Endothelial cell (in vitro differentiated cells): ENCODE results near the gene LETM1. TPM values are rescaled to one million over a fixed set of nuclear protein-coding genes. Genes with fewer than 3 reads are reported as not detected.

Experiments
- DNase-seq: peaks from one replicate; pipeline ENCODE4 v3.0.0; 2021; ENCODE audit warnings: low spot score
- H3K27ac Mint-ChIP-seq: one replicate; pipeline ENCODE4 v1.8.0; 2021; ENCODE audit warnings: mixed read lengths, inconsistent platforms; ENCODE audit not compliant: unreplicated experiment
- H3K27me3 Mint-ChIP-seq: one replicate; pipeline ENCODE4 v1.8.0; 2021; ENCODE audit warnings: mild to moderate bottlenecking, moderate library complexity, mixed read lengths, inconsistent platforms; ENCODE audit not compliant: unreplicated experiment
- H3K36me3 Mint-ChIP-seq: one replicate; pipeline ENCODE4 v1.8.0; 2021; ENCODE audit warnings: mild to moderate bottlenecking, low read depth, mixed read lengths, inconsistent platforms; ENCODE audit not compliant: unreplicated experiment
- H3K4me1 Mint-ChIP-seq: one replicate; pipeline ENCODE4 v1.8.0; 2021; ENCODE audit warnings: mild to moderate bottlenecking, mixed read lengths, inconsistent platforms; ENCODE audit not compliant: unreplicated experiment
- H3K4me3 Mint-ChIP-seq: one replicate; pipeline ENCODE4 v1.8.0; 2021; ENCODE audit warnings: mild to moderate bottlenecking, mixed read lengths, inconsistent platforms; ENCODE audit not compliant: unreplicated experiment
- H3K9me3 Mint-ChIP-seq: one replicate; pipeline ENCODE4 v1.8.0; 2021; ENCODE audit warnings: mixed read lengths, inconsistent platforms; ENCODE audit not compliant: unreplicated experiment
- total RNA-seq: library from RNA; stranded (reverse); fragmentation: NEBNext Ultra II Directional; extraction: Animal tissue kit (Norgen Biotek cat#: 25700); gene quantifications from one replicate; pipeline ENCODE4 v1.2.1, GENCODE V29; 2021; ENCODE audit not compliant: unreplicated experiment
- TF ChIP-seq, protein P1 (sequence below): fragments of 200-600 bp; sonication (generic); IDR thresholded peaks from one replicate; pipeline ENCODE4 v1.5.0; 2021; ENCODE audit warnings: antibody characterized with exemption; ENCODE audit not compliant: unreplicated experiment

LETM1 gene
- total RNA-seq, 1 donor from 2014 or later = 37.1 TPM

DNA sequence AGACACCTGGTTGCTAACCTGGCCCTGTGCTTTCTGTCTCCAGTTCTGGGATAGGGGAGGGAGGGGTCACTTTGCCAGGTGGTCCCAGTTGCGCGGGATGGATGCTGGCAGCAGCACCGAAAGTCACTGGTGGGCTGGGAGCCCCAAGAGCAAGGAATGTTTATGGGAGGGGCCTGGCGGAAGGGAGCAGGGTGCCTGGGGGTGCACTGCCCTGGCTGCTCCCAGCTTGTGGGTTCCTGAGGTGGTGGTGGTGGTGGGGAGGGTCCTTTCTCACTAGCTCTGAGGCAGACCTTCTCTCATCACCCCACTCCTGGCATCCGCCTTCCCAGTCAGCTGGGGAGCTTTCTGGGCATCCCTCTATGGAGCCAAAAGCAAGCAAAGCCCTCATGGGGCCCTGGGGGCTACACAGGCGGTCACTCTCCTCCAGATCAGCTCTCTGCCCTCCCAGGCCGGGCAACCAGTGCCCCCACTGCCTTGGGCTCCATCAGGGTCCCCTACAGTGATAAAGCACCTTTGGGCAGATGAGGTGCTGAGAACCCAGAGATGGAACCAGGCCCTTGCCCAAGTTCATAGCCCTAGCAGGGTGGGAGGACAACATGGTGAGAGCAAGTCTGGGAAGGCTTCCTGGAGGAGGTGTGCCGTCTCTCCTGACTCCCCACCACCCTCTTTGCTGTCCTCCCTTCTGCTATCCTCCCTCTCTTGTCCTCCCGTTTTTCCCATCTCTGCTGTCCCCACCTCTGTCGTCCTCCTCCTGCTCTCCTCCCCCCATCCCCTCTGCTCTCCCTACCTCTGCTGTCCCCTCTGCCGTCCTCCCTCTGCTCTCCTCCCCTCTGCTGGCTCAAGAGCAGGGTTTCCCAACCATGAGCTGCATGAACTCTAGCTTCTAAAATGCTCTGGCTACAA, 46.9 kb downstream of the LETM1 start:
- Mint-ChIP-seq H3K27me3 (peaks cover 2% of the 10 kb centered on the region), H3K4me1 (no peaks in the 10 kb centered on the region), H3K36me3 (peaks cover 5% of the 10 kb centered on the region), H3K4me3 (no peak overlapping the region), H3K27ac (no peak overlapping the region), H3K9me3 (no peaks in the 10 kb centered on the region)
- DNase-seq = no peak
- TF ChIP-seq, protein P1, sequence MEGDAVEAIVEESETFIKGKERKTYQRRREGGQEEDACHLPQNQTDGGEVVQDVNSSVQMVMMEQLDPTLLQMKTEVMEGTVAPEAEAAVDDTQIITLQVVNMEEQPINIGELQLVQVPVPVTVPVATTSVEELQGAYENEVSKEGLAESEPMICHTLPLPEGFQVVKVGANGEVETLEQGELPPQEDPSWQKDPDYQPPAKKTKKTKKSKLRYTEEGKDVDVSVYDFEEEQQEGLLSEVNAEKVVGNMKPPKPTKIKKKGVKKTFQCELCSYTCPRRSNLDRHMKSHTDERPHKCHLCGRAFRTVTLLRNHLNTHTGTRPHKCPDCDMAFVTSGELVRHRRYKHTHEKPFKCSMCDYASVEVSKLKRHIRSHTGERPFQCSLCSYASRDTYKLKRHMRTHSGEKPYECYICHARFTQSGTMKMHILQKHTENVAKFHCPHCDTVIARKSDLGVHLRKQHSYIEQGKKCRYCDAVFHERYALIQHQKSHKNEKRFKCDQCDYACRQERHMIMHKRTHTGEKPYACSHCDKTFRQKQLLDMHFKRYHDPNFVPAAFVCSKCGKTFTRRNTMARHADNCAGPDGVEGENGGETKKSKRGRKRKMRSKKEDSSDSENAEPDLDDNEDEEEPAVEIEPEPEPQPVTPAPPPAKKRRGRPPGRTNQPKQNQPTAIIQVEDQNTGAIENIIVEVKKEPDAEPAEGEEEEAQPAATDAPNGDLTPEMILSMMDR = no peak

DNA sequence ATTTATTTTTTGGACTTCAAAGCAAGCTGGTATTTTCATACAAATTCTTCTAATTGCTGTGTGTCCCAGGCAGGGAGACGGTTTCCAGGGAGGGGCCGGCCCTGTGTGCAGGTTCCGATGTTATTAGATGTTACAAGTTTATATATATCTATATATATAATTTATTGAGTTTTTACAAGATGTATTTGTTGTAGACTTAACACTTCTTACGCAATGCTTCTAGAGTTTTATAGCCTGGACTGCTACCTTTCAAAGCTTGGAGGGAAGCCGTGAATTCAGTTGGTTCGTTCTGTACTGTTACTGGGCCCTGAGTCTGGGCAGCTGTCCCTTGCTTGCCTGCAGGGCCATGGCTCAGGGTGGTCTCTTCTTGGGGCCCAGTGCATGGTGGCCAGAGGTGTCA, 47.6 kb downstream of the LETM1 start:
- Mint-ChIP-seq H3K4me3 (no peak overlapping the region), H3K27me3 (peaks cover 2% of the 10 kb centered on the region), H3K36me3 (peaks cover 5% of the 10 kb centered on the region), H3K9me3 (no peaks in the 10 kb centered on the region), H3K27ac (no peak overlapping the region), H3K4me1 (no peaks in the 10 kb centered on the region)
- no peak for DNase-seq
- TF ChIP-seq, protein P1 = no peak

DNA sequence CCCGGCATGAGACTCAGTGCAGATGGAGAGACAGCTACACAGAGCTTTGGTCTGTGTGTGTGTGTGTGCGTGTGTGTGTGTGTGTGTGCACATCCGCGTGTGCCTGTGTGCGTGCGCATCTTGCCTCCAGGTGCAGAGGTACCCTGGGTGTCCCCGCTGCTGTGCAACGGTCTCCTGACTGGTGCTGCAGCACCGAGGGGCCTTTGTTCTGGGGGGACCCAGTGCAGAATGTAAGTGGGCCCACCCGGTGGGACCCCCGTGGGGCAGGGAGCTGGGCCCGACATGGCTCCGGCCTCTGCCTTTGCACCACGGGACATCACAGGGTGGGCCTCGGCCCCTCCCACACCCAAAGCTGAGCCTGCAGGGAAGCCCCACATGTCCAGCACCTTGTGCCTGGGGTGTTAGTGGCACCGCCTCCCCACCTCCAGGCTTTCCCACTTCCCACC, 48.6 kb downstream of the LETM1 start:
- TF ChIP-seq, protein P1 = no peak
- no peak for DNase-seq
- Mint-ChIP-seq H3K36me3 (peaks cover 1% of the 10 kb centered on the region), H3K27ac (no peak overlapping the region), H3K9me3 (no peaks in the 10 kb centered on the region), H3K27me3 (peaks cover 2% of the 10 kb centered on the region), H3K4me1 (no peaks in the 10 kb centered on the region), H3K4me3 (no peak overlapping the region)

DNA sequence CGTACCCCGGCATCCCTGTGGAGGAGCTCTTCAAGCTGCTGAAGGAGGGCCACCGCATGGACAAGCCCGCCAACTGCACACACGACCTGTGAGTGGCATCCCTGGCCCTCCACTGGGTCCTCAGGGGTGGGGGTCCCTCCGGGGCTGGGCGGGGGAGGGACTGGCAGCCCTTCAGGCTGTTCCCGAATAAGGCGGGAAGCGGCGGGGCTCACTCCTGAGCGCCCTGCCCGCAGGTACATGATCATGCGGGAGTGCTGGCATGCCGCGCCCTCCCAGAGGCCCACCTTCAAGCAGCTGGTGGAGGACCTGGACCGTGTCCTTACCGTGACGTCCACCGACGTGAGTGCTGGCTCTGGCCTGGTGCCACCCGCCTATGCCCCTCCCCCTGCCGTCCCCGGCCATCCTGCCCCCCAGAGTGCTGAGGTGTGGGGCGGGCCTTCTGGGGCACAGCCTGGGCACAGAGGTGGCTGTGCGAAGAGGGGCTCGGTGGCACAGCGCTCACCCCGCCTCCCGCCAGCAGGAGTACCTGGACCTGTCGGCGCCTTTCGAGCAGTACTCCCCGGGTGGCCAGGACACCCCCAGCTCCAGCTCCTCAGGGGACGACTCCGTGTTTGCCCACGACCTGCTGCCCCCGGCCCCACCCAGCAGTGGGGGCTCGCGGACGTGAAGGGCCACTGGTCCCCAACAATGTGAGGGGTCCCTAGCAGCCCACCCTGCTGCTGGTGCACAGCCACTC, 49.2 kb downstream of the LETM1 start:
- Mint-ChIP-seq H3K36me3 (no peaks in the 10 kb centered on the region), H3K9me3 (no peaks in the 10 kb centered on the region), H3K27me3 (peaks cover 3% of the 10 kb centered on the region), H3K4me1 (no peaks in the 10 kb centered on the region), H3K27ac (no peak overlapping the region), H3K4me3 (no peak overlapping the region)
- TF ChIP-seq, protein P1 = no peak
- DNase-seq = no peak

DNA sequence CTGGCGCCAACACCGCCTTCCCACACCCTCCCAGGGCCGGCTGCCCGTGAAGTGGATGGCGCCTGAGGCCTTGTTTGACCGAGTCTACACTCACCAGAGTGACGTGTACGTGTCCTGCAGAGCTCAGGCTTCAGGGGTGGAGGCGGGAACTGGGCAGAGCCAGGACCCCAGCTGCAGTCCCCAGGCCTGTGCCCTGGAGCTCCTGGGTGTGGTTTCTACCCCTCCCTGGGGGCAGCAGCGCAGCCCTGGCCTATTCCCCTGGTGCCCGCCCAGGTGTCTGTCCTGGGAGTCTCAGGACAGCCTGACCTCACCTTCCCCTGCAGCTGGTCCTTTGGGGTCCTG, 49.8 kb downstream of the LETM1 start:
- no peak for DNase-seq
- TF ChIP-seq, protein P1 = no peak
- Mint-ChIP-seq H3K4me1 (no peaks in the 10 kb centered on the region), H3K27ac (no peak overlapping the region), H3K36me3 (no peaks in the 10 kb centered on the region), H3K9me3 (no peaks in the 10 kb centered on the region), H3K27me3 (peaks cover 3% of the 10 kb centered on the region), H3K4me3 (no peak overlapping the region)
